GM12891 (cell line): ENCODE results near the gene PTPRD.

Experiments used
- PAX5 ChIP-seq: IDR thresholded peaks from 2 replicates; pipeline ENCODE4 v1.6.1; 2011; ENCODE audit warnings: low read length, moderate library complexity, mild to moderate bottlenecking; ENCODE audit not compliant: insufficient read depth, severe bottlenecking
- POLR2A ChIP-seq: IDR thresholded peaks from 2 replicates; pipeline ENCODE4 v1.6.1; 2011; ENCODE audit warnings: low read depth, low read length, control low read depth

DNA sequence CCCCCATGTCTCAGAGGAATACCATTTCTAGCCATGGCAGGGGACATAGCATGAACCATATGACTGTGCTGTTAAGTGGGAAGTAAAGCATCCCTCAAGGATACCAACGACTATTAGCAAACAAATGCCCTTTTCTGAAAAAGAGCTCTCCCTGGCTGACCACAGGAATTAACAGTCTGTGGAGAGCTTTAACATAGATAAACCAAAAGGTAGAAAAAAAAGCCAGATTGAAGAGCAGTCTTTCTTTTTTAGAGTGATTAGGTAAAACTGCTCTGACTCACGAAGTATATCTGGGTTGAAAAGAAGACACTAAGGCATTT lies 2280.5 kb downstream of the PTPRD start:
- TF ChIP-seq PAX5, result no peak
- no peak for TF ChIP-seq POLR2A
